HG02938 (cell line): ENCODE results near the gene MRNIP.

ENCODE experiments used
- ATAC-seq: cut with Tn5 transposase; IDR thresholded peaks from one replicate; pipeline ENCODE4 v1.9.1; 2021; ENCODE audit warnings: mild to moderate bottlenecking, moderate library complexity; ENCODE audit not compliant: unreplicated experiment

Gene MRNIP

DNA sequence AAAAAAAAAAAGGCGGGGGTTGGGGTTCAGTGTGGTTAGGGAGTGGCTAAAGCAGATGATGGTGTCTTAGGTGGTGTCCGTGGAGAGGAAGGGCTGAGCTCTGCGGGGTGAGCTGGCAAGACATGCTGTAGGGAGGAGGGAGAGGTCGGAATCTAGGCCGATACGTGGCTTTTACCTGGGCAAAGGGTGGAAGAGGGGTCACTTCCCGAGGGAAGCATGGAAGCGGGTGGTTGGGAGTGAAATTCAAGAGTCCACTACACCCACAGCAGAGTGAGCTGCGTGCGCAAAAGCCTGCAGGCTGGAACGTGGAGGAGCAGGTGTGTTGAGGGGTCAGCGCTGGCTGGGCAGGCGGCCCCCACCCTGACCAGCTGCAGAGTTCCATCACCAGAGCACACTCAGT is 31.3 kb upstream of the MRNIP start:
- ATAC-seq = no peak

DNA sequence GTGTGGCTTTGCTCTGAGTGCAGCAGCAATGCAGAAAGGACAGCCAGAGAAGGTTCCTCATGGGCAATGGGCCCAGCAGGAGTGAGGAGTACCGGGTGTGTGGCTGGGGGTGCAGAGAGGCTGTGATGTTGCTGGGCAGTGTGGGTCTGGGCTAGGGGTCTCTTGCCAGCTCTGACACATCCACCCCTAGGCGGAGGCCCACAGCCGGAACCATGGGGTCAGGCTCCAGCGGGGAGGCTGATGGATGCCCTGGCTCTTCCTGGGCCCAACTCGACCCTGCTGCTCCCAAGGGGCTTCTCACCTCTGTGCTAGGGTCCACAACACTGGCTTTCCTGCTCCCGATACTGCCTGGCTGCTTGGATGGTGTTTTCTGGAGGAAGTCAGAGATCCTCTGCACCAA is 29.2 kb upstream of the MRNIP start:
- no peak for ATAC-seq

DNA sequence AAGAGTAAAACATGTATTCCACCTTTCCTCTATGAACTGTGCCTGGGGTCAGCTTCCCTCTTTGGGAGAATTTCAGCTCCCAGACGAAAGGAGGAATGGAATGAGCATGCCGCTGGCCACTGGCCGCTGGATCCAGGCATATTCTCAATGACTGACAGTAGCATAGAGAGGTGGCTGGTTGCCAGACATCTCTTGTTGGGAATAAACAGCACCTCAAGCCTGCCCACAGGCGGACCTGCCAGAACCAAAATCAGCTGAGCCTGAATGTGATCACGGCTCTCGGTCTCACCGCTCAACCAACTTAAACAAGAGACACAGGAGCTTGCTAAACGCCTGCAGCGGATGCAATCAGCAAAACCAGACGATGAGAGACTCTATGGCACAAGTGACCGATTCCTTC is 28.5 kb upstream of the MRNIP start:
- ATAC-seq = no peak

DNA sequence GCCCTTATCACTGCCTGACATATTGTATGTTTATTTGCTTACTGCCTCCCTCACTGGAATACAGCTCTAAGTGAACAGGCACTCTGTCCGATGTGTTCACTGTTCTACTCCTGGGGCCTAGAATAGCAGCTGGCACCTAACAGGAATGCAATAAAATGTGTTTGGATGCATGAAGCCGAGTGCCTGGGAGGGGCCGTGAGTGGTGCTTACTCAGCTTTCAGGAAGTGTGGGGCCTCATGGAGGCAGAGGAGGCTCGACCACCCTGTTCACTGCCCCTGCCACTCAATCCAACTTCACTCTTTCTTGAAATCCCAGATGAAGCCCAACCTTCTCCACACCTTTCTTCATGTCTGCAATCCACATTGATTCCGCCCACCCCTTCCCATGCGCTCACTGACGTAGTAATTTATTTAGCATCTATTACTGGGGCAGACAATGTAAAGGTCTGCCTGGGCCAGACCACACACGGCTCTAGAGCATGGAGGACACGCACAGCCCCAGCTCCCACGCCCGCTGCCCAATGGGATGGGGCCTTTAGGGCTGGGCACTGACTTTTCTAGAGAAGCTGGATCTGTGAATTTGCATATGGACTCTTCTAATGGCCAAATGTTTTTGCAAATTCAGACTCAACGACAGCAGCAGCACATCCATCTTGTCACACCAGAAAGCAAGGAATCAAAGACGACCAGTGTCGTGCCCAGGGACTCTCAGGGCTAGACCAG is 27.7 kb upstream of the MRNIP start:
- no peak for ATAC-seq

DNA sequence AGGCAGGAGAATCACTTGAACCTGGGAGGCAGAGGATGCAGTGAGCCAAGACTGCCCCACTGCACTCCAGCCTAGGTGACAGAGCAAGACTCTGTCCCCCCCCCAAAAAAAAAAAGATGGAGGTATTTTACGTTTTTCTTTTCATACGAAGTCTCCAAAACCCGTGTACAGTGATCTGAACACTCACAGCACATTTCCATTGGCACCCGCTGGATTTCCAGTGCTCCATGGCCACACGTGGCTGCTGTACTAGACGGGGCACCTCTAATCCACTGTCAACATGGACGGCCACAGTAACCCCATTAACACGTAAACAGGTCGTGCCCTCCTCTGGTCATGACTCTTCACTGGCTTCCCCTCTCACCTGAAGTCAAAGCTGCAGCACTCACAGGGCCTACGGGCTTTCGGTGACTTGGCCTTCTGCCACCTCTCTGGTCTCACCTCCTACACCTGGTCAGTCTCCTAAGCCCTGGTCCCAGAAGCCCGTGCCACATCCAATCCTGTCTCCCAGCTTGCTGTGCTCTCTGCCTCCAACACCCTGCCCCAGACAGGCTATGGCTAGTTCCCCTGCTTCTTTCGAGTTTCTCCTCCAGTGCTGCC is 27.0 kb upstream of the MRNIP start:
- ATAC-seq = no peak

DNA sequence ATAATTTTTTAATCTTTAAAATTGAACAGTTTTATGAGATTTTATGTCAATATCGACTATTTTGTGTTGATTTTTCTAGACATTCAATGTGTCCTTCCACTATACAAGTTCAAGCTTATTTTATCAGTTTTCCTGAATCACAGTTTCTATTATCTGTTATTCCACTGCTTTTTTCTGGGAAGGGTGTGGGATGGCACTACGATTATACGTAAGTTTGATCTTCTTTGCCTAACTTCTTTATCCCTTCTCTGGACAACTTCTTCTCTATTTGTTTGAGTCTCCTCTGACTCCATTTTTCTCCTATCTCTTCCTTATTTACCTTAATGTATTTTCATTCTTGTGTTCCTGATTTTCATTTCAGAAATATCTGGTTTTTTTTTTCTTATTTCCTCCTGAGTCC is 24.5 kb upstream of the MRNIP start:
- ATAC-seq = no peak

DNA sequence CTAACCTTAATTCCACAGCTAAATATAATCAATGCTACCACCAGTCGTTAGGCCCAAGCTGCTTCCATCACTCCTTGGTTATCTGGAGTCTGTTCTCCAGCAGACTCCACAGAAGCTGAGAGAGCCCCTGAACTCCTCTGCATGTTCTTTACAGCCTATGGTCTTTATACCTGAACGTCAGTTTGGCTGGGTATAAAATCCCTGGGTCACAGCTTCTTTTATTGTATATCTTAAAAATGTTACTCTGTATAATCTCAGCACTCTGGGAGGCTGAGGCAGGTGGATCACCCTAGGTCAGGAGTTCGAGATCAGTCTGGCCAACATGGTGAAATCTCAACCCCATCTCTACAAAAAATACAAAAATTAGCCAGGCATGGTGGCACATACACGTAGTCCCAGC is 23.7 kb upstream of the MRNIP start:
- no peak for ATAC-seq

DNA sequence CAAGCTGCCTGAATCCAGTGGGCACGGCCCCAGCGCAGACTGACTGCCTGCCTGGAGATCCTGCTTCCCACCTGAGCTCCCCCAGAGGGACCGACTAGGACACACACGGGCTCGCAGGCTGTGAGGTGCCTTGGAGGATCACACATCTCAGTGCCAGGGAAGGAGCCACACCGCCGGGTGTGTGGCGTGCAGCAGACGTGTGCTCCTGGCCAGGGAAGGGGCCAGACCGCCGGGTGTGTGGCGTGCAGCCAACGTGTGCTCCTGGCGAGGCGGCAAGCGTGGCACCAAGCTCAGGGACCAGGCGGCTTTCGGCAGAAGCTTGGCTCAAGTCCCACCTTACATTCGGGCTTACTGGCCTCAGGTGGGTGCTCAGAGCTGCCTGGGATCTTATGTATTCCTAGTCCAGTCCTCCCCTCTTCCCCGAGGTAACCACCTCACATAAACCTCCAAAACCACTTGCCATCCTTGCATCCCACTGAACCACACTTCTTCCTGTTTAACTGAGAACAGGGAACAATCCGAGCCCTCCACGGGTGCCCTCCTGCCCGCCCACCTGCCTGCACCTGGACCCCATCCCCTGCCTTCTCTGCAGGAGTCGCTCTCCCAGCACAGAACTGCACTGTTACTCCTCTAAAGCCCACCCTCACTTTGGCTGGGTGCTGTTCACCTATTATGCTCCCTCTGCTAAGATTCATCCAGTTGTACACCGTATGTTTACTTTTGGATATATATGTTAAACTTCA is 22.4 kb upstream of the MRNIP start:
- ATAC-seq = no peak

DNA sequence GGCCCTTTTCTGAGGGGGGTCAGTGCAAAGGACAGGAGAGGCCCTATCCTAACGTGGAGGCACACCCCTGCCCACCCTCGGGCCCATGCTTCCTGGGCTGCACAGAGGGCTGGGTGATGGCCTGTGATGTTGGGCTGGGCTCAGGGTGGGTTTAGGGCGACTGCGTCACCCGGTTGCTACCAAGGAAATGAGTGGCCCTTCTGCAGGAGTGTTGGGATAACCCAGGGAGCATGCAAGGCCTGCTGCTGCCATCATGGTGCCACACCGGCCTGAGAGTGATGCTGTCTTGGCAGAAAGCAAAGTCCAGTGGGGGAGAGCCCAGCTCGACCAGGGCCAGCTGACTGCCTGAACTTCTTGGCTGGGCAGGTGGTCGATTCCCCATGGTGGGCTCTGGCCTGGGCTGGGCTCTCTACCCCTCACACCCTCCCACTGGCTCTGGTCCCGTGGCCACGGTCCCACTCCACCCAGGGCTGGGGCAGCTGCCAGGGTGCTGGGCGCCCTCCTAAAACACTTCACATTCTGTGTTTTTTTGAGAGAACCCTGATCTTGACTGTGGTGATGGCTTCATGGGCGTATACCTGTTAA is 21.5 kb upstream of the MRNIP start:
- no peak for ATAC-seq

DNA sequence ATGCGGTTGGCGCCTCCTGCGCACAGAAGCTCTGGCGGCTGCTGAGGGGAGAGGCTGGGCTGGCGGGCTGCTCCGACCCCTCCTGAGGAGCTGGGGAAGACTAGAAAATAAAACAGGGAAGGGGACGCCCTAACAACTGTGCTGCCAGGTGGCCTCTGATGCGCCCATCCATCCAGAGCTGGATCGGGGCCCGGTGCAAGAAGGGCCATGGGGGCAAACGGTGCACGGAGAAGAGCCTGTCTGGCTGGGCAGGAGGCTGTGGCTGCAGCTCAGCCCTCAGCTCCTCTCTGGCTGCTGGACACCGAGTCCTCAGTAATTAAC is 21.0 kb upstream of the MRNIP start:
- no peak for ATAC-seq

DNA sequence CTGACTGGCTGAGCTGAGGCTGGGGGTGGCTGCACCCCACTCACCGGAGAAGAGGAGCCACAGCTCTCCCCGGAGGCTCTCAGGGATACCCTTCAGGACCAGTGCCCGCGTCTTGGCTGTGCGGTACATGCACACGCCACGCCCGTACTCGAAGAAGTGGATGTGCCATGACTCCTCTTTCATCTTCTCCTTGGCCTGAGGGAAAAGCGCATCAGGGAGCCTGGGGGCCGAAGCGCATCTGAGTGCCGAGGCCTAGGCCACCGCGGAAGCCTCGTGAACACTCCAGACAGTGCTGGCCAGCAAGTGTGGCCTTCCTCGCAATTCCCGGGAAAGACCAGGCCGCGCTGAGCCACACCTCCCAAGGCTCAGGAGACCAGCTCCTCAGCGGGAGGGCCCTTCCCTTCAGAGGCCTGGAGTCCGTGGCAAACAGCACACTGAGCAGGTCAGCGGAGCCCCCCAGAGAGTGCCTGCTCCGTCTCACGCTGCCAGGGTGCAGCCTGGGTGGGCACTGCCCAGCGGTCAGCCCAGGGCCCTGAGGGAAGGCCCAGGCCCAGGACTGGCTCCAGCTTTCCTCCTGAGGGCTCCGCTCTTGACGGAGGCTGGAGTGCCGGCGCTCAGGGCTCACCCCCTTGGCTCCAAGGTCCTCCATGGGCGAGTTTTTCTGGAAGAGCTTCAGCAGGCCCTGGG is 20.5 kb upstream of the MRNIP start:
- no peak for ATAC-seq

DNA sequence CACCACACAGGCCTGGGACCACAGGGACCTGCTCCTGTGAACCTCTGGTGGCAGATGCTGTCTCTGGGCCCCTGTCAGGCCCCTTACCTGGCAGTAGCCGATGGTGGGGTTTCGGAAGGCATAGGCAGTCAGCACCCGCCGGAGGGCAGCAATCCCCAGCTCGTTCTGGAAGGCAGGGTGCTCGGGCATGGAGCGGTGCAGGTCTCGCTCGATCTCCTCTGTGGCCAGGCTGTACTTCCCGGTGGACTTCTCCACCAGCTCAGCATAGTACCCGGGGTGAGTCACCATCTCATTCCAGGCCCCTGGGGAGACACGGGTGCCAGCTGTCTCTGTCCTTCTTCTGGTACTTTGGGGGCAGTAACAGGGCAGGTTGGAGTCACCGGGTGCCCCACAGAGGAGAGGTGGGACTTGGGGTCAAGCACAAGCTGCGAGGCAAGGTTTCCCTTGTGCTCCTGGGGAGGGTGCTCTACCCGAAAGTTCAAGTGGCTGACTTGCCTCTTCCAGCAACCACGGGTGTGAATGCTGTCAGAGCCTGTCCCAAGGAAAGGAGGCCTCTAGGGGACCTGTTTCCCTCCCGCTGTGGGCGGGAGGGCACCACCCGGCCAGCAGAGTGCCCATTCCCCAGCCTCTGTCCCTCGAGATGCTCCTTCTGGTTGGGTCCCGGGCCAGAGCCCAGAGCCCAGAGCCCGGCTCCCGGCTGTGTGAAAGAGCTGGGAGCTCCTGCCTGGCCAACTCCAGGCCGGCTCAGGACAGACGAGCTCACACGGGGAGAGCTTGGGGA is 19.8 kb upstream of the MRNIP start:
- no peak for ATAC-seq

DNA sequence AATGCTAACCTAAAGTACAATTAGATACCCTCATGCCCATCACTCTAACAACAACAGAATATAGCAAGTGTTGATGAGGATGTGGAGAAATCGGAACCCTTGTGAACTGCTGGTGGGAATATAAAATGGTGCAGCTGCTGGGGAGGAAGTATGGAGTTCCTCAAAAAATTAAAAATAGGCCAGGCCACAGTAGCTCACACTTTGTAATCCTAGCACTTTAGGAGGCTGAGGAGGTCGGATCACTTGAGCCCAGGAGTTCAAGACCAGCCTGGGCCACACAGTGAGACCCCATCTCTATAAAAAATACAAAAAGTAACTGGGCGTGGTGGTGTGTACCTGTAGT is 18.0 kb upstream of the MRNIP start:
- no peak for ATAC-seq

DNA sequence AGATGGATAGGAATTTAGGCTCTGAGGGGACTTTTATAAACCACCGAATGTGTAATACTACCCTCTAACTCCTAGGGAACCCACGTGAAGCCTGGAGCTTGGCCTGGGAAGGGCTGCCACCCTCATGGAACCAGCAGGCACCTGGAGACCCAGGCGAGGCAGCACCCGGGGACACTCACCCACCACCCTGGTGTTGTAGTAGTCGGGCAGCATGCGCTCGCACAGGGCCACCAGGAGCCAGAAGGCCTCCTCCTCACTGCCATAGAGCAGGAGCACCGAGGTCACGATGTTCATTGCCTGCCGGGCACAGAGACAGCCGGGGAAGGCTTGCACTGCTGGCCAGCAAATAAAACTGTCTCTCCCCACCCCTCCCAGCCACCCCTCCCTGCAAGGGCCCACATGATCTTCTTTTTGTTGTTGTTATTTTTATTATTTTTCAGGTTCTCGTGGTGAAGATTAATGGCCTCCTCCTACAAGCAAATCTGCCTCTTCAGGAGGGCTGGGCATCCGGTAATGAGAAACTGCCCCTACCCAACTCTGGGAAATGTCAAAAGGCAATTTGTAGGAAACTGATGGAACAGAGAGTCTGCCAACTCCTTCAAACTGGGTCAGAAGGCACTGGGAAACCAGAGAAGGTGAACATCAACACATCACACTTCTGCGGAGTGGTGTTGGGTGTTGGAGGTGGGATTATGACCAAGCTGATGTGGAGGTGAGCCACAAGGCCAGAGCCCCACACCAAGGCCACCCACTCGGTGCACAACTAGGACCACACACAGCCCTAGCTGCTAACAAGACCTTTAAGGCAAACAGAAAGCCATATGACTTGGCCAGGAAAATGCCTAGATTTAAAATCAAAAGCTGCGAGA is 17.4 kb upstream of the MRNIP start:
- no peak for ATAC-seq

DNA sequence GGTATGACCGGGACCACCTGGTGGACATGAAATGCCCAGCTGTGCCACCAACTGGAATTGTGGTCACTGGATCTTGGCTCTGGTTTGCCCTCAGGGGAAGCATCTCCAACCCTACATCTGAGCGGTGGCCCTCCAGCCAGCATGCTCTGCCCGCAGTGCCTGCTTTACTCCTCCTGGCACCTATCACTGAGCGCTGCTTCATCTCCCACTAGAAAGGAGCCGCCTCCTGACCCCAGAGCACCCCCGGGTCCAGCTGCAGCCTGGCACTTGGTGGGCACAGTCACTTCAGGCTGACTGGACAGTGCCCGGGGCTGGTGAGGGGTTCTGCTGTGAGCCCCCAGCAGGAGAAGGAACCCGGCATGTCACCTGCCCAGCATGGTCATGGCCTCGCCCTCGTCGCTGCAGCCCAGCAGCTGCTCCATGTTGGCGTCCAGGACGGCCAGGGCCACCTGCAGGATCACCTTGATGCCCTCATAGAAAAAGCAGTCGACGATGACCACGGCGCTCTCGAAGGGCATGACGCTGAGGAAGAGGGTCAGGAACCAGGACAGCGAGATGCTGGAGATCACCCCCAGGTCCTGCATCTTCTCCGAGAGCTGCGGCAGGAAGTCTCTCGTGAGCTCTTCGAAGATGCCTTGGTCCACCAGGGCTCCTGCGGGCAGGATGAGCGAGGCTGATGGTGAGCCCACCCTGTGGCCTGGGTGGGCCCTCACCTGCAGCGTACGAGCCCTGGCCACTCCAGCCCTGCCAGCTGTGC is 16.1 kb upstream of the MRNIP start:
- ATAC-seq = no peak

DNA sequence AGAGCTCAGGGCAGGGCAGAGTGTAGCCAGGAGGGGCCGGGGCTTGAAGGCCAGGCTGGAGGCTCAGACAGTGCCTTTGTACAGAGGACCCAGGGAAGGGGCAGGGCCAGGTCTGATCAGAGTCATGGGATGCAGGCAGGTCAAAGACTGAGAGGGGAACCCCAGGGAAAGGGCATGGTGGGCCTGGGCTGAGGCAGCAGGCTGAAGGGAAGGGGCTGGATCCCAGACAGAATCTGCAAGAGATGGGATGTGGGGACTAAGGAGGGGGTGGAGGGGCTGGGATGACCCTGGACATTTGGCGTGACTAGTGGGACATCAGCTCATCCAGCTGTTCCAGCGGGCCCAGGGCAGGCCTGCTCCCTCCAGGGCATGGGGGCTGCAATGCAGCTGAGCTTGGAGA is 15.5 kb upstream of the MRNIP start:
- ATAC-seq = no peak

DNA sequence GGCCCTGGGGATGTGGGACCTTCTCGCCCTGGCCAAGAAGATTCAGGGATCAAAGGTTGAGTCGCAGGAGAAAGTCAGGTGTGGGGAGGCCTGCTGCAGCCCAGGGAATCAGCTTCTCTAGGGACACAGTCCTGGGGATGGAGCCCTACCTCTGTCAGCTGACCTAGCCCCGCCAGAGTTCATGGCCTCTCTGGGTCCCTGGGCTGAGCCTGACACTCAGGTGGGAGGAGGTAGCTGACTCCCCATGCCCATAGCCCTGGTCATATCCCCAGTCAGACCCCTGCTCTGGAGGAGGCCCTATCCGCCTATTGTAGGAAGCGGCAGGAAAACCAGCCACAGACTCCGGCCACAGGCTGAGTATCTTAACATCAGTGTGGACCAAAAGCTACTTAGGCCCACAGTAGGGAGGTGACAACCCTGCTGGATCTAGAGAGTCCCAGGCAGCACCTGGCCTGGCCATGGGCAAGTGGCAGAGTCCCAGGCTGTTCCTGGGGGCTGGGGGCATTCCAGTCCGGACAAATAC is 15.0 kb upstream of the MRNIP start:
- ATAC-seq = no peak

DNA sequence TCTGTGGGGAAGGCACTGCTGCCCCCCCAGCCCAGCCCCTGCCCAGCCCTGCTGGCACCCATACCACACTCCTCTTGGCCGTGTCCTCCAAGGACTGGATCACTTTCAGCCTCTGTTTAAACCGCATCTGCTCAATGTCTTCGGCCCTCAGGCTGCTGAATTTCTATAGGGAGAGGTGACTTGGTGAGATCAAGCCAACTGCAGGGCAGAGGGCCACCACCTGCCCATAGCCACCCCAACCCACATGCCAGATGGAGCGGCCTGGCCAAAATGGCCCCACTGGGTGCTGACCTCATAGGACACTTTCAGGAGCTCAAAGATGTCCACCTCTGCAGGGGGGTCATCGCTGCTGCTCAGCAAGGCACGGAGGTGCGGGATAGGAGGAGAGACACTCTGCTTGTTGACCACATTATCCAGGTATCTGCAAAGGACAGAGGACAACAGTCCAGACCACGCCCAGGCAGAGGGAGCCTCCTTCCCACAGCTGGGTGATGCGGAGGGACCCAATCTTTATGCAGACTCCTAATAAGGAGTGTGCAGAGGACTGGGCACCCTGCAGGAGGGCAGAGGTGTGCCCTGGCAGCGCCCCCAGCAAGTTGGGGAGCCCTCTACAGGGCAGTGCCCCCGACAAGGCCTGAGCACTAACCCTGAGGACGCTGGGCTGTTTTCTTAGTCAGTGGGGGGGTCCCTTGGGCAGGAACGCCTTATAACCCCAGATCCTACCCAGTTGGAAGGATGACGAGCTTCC is 14.4 kb upstream of the MRNIP start:
- no peak for ATAC-seq
